Prostate gland (tissue), 2 donors: Measurements from ENCODE around the gene AFAP1L1.

Source experiments
- POLR2A ChIP-seq: fragments of 450-650 bp; IDR thresholded peaks from one replicate; pipeline ENCODE4 v1.6.1; 2016; ENCODE audit warnings: antibody characterized with exemption, mild to moderate bottlenecking
- POLR2AphosphoS5 ChIP-seq: sonication (generic); formaldehyde crosslinking; IDR thresholded peaks from one replicate; pipeline ENCODE4 v1.6.1; 2017; ENCODE audit warnings: antibody characterized with exemption
- TF ChIP-seq, protein P1 (sequence below), 4 experiments: fragments of 200-600 bp in 2 of 4; fragments of 450-650 bp in 2 of 4; sonication (generic) in 2 of 4; IDR thresholded peaks; 1 replicate in 3 of 4; 2 replicates in 1 of 4; pipeline ENCODE4 v1.5.1; 2016 to 2019; ENCODE audit warnings: antibody characterized with exemption in 4 of 4, mild to moderate bottlenecking in 2 of 4, moderate library complexity in 2 of 4

DNA sequence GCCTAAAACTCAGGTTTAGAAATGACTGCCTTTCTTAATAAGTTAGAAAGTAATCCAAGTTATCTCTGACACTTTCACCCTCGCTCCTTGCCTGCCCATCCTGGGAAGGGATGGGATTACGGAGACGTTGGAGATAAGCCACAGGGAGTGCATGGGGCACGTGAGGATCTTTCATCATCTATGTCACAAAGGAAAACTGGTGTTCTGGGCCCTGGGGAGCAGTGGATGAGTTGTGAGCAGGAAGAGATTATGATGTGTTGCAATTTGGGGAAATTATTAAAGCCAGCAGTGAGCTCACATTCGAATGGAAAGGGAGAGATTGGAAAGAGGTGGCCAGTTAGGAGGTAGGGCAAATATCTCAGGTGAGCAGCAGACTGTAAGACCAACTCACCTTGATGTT lies 12.8 kb downstream of the AFAP1L1 start:
- no peak for TF ChIP-seq POLR2A
- TF ChIP-seq, protein P1, sequence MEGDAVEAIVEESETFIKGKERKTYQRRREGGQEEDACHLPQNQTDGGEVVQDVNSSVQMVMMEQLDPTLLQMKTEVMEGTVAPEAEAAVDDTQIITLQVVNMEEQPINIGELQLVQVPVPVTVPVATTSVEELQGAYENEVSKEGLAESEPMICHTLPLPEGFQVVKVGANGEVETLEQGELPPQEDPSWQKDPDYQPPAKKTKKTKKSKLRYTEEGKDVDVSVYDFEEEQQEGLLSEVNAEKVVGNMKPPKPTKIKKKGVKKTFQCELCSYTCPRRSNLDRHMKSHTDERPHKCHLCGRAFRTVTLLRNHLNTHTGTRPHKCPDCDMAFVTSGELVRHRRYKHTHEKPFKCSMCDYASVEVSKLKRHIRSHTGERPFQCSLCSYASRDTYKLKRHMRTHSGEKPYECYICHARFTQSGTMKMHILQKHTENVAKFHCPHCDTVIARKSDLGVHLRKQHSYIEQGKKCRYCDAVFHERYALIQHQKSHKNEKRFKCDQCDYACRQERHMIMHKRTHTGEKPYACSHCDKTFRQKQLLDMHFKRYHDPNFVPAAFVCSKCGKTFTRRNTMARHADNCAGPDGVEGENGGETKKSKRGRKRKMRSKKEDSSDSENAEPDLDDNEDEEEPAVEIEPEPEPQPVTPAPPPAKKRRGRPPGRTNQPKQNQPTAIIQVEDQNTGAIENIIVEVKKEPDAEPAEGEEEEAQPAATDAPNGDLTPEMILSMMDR (IDR thresholded peaks at IDR 0.05), result no peak
- no peak for TF ChIP-seq POLR2AphosphoS5
